DMS53 treated with DMSO at 0.1 percent for 48 hours (cell line): ENCODE results near the gene F13A1.

Source experiments
- DNase-seq: peaks from one replicate; lab custom pipeline; 2025; ENCODE audit not compliant: unreplicated experiment; lab: John Stamatoyannopoulos, UW

F13A1 gene

DNA sequence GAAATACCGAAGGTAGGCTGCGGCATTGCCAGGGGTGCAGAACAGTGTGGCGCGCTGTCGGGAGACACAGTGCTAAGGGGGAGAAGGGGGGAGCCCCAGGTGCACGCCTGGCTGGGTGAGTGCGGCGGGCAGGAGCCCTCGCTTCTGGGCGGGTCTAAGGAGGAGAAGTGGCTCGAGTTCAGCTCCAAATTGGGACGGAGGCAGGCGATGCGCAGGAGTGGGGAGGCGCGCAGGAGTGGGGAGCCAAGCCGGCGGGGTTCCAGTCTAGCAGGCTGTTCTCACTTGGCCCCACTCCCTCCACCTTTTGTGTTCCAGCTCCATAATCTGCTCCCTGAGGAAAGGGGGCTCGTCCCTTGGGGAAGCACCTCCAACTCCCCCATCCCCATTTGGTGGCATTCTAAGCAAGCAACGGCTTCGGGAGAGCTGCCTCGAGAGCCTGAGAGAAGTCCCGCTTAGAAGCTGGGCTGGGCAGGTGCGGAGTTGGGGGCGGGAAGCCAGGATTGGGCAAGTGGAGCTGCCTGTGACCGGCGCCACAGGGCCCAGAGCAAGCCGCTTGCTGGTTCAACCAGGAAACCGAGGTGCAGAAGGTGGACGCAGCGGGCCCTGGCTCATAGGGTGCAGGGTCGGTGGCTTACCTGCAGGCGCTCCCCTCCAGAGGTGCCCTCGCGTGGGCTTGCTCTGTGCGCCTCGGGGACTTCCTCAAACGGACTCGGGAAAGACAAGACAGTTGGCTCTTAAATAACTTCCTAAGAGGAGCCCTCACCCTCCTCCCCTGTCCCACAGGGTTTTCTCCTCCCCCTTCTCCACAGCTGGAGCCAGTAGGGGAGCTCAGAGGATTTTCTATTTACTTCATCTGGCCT, at the start of gene F13A1:
TSS of gene F13A1 (minus strand) at position 711 of the 860 bp plus-strand sequence. CDS start 1,998 bp downstream, outside the sequence.
- peak; percentile 18 for DNase-seq

DNA sequence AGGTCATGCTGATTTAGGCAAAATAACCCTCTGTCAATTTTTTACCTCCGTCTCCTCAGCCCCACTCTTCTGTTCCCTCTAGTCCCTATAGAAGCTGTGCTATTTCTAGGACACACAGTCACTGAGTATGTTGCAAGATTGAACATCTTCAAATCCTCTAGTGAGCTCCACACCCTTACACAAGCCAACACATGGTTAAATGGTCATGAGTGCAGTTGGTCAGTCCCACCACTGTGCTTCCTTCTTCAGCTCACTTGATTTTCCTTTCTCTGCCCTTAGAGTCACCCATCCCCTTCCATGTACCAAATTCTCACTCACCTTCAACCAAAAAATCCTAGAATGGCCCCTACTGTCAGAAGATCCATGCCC, 48.2 kb upstream of the F13A1 start:
- no peak for DNase-seq

DNA sequence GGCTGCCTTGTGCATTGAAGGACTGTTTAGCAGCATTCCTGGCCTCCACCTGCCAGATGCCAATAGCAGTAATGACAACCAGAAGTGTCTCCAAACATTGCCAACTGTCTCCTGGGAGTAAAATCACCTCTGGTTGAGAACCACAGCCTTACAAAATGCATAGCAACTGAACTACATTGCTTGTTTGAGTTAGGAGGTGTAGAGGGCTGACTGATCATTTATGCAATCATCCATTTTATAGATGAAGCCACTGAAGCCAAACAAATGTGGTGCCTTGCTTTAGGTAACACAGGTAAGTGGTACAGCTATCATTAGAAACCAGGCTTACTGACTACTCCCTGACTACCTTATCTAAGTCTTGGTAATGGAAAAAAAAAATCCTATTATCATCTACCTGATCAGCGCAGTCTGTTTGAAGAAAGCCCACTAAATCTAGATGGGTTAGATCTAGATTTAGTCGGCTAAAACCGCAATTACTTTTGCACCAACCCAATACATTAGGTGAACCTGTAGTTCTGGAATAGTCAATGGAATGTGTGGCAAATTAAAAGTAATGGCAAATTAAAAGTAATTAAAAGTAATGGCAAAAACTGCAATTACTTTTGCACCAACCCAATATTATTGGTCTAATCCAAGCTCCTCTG, 47.7 kb upstream of the F13A1 start:
- no peak for DNase-seq

GRCh38 chr6:6366803-6367202, 46.3 kb upstream of the F13A1 start:
- DNase-seq: no peak

DNA sequence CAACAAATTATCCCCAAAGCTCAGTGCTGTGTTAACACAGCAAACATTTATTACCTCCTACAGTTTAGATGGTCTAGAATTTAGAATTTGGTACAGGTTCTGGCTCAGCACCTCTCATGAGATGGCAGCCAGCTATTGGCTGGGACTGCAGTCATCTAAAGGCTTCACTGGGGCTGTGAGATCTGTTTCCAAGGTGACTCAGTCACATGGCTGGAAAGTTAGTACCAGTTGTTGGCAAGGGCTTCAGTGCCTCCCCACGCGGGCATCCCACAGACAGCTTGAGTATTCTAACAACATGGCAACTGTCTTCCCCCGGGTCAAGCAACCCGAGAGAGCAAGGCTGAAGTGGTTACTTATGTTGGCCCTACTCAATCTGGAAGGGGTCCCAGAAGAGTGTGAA, 44.8 kb upstream of the F13A1 start:
- DNase-seq: no peak

DNA sequence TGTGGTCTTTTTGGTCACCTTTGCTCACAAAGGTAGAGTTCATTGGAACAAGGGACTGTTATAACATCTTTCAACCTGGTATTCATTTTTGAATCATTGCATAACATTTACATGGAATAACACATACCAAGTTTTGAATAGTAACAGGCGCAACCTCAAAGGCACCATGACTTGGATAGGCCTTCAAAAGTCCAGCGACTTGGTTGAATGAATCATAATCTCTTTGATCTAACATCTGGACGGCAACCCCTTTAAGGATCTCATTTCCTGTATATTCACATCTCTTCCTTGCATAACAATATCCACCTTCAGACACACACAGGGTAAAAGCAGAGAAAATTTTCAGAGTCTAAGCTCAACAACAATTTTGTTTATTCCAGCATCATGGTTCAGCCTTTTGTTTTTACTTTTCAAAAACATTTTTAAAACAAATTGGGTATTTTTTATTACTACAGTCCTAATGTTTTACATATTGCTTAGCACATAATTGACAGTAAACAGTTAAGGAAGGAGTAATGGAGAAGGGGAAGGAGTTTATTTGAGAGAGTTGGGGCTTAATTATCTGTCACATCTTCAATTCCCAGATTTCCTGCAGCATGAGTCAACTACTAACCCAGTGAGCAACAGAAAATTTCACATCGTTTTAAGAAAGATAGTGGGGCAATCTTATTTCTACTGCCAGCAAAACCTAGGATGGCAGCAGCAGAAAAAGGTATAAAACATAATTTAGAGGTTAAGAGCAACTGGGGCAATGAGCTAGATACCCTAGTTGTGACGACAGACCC, 41.8 kb upstream of the F13A1 start:
- no peak for DNase-seq

GRCh38 chr6:6357530-6357929, 37.1 kb upstream of the F13A1 start:
- DNase-seq: no peak

DNA sequence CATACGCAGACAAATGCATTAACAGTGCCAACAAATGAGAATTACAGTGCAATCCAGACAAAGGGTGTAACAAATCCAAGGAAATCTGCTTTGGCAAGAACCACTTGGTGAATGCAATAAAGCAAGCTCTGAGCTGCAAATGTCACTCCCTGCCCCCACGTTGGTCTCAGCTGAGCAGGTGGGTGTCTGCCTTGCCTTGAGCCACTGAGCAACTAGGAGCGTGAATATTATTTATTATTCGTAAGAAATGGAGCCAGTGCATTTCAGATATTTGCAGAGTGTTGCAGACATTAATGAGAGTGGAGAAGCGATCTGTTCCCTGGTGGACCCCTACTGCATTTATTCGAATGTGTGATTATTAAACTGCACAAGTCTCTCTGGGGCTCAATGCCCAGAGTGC, 36.6 kb upstream of the F13A1 start:
- DNase-seq: no peak

DNA sequence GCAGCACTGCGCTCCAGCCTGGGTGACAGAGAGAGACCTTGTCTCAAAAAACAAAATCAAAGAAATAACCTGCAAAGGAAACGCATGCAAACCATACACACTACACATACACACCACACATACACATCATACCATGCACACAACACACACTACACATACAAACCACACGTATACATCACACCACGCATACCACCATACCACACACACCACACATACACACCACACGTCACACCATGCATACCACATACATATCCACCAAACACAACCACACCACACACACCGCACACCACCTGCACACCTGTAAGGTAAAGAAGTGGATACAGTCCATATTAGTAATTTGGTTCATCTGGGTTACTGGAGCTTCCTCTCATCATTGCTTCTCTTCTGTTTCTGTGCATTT, 32.3 kb upstream of the F13A1 start:
- DNase-seq: no peak

DNA sequence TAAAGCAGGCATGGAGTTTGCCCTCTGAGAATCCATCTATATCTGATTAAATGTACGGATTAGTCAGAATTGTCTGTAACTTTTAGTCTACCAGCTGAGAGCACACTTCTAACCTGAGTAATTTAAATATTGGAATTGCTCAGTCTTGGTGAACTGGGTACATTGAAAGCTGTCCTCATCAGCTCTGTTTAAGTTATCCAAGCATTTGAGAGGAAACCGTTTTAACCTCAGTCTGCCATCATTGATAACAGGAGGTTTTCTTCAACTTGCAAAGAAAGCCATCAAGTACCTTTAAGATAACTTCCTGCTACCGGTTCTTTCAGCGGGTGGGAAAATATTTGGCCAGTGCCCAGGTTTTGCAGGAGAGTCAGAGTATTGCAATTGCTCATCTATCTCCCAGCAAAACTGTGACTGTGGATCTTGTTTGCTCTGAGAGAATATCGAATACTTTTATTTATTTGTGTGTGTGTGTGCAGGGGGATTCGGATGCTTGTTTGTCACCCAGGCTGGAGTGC, 31.1 kb upstream of the F13A1 start:
- no peak for DNase-seq

- no peak for DNase-seq
Observed at GRCh38 chr6:6350696-6351095, 30.2 kb upstream of the F13A1 start.

GRCh38 chr6:6348256-6348655, 27.8 kb upstream of the F13A1 start:
- no peak for DNase-seq

GRCh38 chr6:6346427-6347023, 26.1 kb upstream of the F13A1 start:
- no peak for DNase-seq

GRCh38 chr6:6333501-6333900, 13.0 kb upstream of the F13A1 start:
- no peak for DNase-seq

GRCh38 chr6:6332811-6333244, 12.4 kb upstream of the F13A1 start:
- DNase-seq: no peak

GRCh38 chr6:6331946-6332601, 11.6 kb upstream of the F13A1 start:
- DNase-seq: no peak

GRCh38 chr6:6331393-6331792, 10.9 kb upstream of the F13A1 start:
- DNase-seq: no peak

GRCh38 chr6:6330407-6330806, 9.9 kb upstream of the F13A1 start:
- no peak for DNase-seq

- no peak for DNase-seq
Observed at GRCh38 chr6:6328451-6328850, 8.0 kb upstream of the F13A1 start.

DNA sequence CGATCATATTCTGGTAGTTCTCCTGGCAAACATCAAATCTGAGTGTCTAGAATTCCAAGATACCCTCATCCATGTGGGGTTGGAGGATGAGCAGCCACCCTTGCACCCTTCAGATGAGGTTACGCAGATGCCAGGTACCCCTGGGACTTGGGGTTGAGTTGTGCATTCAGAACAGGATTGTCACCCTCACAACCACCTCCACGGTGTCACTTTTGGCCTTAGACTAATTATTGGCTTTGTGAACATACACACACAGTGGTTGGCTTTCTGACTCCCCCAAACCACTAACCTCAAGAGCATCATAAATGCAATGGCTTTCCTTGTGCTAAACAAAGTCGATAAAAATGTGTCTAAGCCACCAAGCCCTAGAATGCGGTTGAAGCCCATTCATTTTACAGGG, 2.9 kb upstream of the F13A1 start:
- DNase-seq: no peak

- no peak for DNase-seq
Observed at GRCh38 chr6:6320901-6321300, 439 bp upstream of the F13A1 start.
